ENCODE measurements around the gene NKD2.
"Not testable (repeated sequence)": the region's sequence is repeated elsewhere in the genome, so short reads cannot be mapped to it uniquely, and the experiment has no call there.

NKD2 gene

GRCh38 chr5:1057485-1058082, 49.0 kb downstream of the NKD2 start:
- no peak for DNase-seq (ENCODE audit: low spot score)
- no peak for TF ChIP-seq CTCF (IDR thresholded peaks at IDR 0.05; ENCODE audit: extremely low read depth, missing control alignments)

GRCh38 chr5:1058083-1058945, 49.7 kb downstream of the NKD2 start:
- no peak for DNase-seq (ENCODE audit: low spot score)
- no peak for TF ChIP-seq CTCF (IDR thresholded peaks at IDR 0.05; ENCODE audit: extremely low read depth, missing control alignments)

- no peak for TF ChIP-seq CTCF (IDR thresholded peaks at IDR 0.05; ENCODE audit: extremely low read depth, missing control alignments)
- DNase-seq (ENCODE audit: low spot score), result no peak
Observed at GRCh38 chr5:1058988-1059883, 50.6 kb downstream of the NKD2 start.

GRCh38 chr5:1059884-1060263, 51.3 kb downstream of the NKD2 start:
- DNase-seq (ENCODE audit: low spot score), result no peak
- TF ChIP-seq CTCF (IDR thresholded peaks at IDR 0.05; ENCODE audit: extremely low read depth, missing control alignments), result no peak

- DNase-seq (ENCODE audit: low spot score), result no peak
- TF ChIP-seq CTCF (IDR thresholded peaks at IDR 0.05; ENCODE audit: extremely low read depth, missing control alignments), result no peak
Observed at GRCh38 chr5:1060535-1060981, 52.0 kb downstream of the NKD2 start.

- DNase-seq (ENCODE audit: low spot score), result not testable (repeated sequence)
Observed at GRCh38 chr5:1061292-1061691, 52.7 kb downstream of the NKD2 start.

- no peak for DNase-seq (ENCODE audit: low spot score)
- TF ChIP-seq CTCF (IDR thresholded peaks at IDR 0.05; ENCODE audit: extremely low read depth, missing control alignments), result no peak
Observed at GRCh38 chr5:1061916-1062315, 53.3 kb downstream of the NKD2 start.
